ENCODE measurements around the gene NTRK2.

DNA sequence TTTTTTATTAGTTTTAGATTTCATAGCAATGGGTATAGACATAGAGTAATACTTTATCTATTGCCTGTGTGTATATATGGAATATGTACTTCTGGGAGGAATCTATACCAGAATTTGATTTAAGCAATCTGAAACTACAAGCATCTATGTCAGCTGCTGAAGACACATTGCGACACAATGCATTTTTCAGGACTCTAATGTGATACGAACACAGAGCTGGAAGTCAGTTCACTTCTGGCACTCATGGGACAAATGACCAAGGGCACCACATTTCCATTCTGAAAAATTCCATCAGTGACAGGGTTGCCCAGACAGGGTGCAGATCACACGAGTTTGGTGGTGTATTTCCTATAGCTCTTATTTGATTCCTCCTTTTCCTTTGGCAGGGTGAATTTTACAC lies 259.5 kb downstream of the NTRK2 start:
- TF ChIP-seq, protein P1, sequence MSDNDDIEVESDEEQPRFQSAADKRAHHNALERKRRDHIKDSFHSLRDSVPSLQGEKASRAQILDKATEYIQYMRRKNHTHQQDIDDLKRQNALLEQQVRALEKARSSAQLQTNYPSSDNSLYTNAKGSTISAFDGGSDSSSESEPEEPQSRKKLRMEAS (IDR thresholded peaks at IDR 0.05), result no peak
- TF ChIP-seq CEBPB (IDR thresholded peaks at IDR 0.05), result peak; percentile 44; the same call in 1 of the 2 replicates
- TF ChIP-seq RAD21 (IDR thresholded peaks at IDR 0.05; ENCODE audit: low read depth), result no peak
- TF ChIP-seq YY1 (IDR thresholded peaks at IDR 0.05; ENCODE audit: low read depth), result no peak
- no peak for TF ChIP-seq EP300 (IDR thresholded peaks at IDR 0.05; ENCODE audit: borderline replicate concordance)
- TF ChIP-seq NFIC (IDR thresholded peaks at IDR 0.05), result no peak
- no peak for TF ChIP-seq CREB1 (IDR thresholded peaks at IDR 0.05; ENCODE audit: low read depth)
- no peak for TF ChIP-seq FOXM1 (IDR thresholded peaks at IDR 0.05; ENCODE audit: borderline replicate concordance, low read depth)

All from Ishikawa (cell line).